ENCODE results near the gene SLC6A20.

The SLC6A20 gene

GRCh38 chr3:45789235-45789812, 7.0 kb downstream of the SLC6A20 start:
- Histone ChIP-seq H3K27ac (ENCODE audit: low read depth, low read length, poor library complexity, severe bottlenecking) (no peak overlapping the region), H4K20me1 (ENCODE audit: insufficient read depth, low read length) (no peaks in the 10 kb centered on the region), H2AFZ (ENCODE audit: low read length) (no peak overlapping the region), H3K4me2 (ENCODE audit: low read length) (no peak overlapping the region), H3K27me3 (ENCODE audit: insufficient read depth, low read length) (no peaks in the 10 kb centered on the region), H3K4me1 (ENCODE audit: insufficient read depth, low read length, severe bottlenecking) (no peaks in the 10 kb centered on the region), H3K9ac (ENCODE audit: low read length) (no peak overlapping the region), H3K36me3 (ENCODE audit: insufficient read depth, low read length) (no peaks in the 10 kb centered on the region; the same call in 1 of the 2 replicates), H3K9me2 (ENCODE audit: low read depth, low read length) (no peaks in the 10 kb centered on the region), H3K9me3 (ENCODE audit: low read length) (no peaks in the 10 kb centered on the region), H3K79me2 (ENCODE audit: insufficient read depth, low read length) (no peaks in the 10 kb centered on the region), H3K4me3 (ENCODE audit: low read depth, low read length, poor library complexity, severe bottlenecking) (no peak overlapping the region), H3F3A (ENCODE audit: insufficient read depth, low read length) (no peaks in the 10 kb centered on the region)
- TF ChIP-seq EZH2 (IDR thresholded peaks at IDR 0.05; ENCODE audit: borderline replicate concordance, low read length) (no peak), CTCF (IDR thresholded peaks at IDR 0.05; ENCODE audit: low read length) (no peak)

GRCh38 chr3:45787551-45787950, 8.8 kb downstream of the SLC6A20 start:
- H3K27me3 ChIP-seq (ENCODE audit: insufficient read depth, low read length): no peaks in the 10 kb centered on the region

GRCh38 chr3:45786801-45787495, 9.4 kb downstream of the SLC6A20 start:
- H3K9me3 ChIP-seq (ENCODE audit: low read length): no peaks in the 10 kb centered on the region
- H3K27me3 ChIP-seq (ENCODE audit: insufficient read depth, low read length): no peaks in the 10 kb centered on the region
- no peaks in the 10 kb centered on the region for H3K9me2 ChIP-seq (ENCODE audit: low read depth, low read length)
- H3F3A ChIP-seq (ENCODE audit: insufficient read depth, low read length): no peaks in the 10 kb centered on the region
- H3K9ac ChIP-seq (ENCODE audit: low read length): no peak overlapping the region
- no peaks in the 10 kb centered on the region for H3K4me1 ChIP-seq (ENCODE audit: insufficient read depth, low read length, severe bottlenecking)
- no peaks in the 10 kb centered on the region for H3K79me2 ChIP-seq (ENCODE audit: insufficient read depth, low read length)
- TF ChIP-seq EZH2 (IDR thresholded peaks at IDR 0.05; ENCODE audit: borderline replicate concordance, low read length) (no peak), CTCF (IDR thresholded peaks at IDR 0.05; ENCODE audit: low read length) (no peak)
- no peak overlapping the region for H3K27ac ChIP-seq (ENCODE audit: low read depth, low read length, poor library complexity, severe bottlenecking)
- H4K20me1 ChIP-seq (ENCODE audit: insufficient read depth, low read length): no peaks in the 10 kb centered on the region
- H3K36me3 ChIP-seq (ENCODE audit: insufficient read depth, low read length): no peaks in the 10 kb centered on the region; the same call in 1 of the 2 replicates
- H2AFZ ChIP-seq (ENCODE audit: low read length): no peak overlapping the region
- H3K4me3 ChIP-seq (ENCODE audit: low read depth, low read length, poor library complexity, severe bottlenecking): no peak overlapping the region
- no peak overlapping the region for H3K4me2 ChIP-seq (ENCODE audit: low read length)

More at GRCh38 chr3:45787551-45787950, 8.8 kb downstream of the SLC6A20 start:
- Histone ChIP-seq H2AFZ (ENCODE audit: low read length) (no peak overlapping the region), H3K9me3 (ENCODE audit: low read length) (no peaks in the 10 kb centered on the region), H3K79me2 (ENCODE audit: insufficient read depth, low read length) (no peaks in the 10 kb centered on the region), H4K20me1 (ENCODE audit: insufficient read depth, low read length) (no peaks in the 10 kb centered on the region), H3K4me1 (ENCODE audit: insufficient read depth, low read length, severe bottlenecking) (no peaks in the 10 kb centered on the region), H3K36me3 (ENCODE audit: insufficient read depth, low read length) (no peaks in the 10 kb centered on the region; the same call in 1 of the 2 replicates), H3K4me2 (ENCODE audit: low read length) (no peak overlapping the region), H3K27ac (ENCODE audit: low read depth, low read length, poor library complexity, severe bottlenecking) (no peak overlapping the region), H3F3A (ENCODE audit: insufficient read depth, low read length) (no peaks in the 10 kb centered on the region), H3K4me3 (ENCODE audit: low read depth, low read length, poor library complexity, severe bottlenecking) (no peak overlapping the region), H3K9ac (ENCODE audit: low read length) (no peak overlapping the region), H3K9me2 (ENCODE audit: low read depth, low read length) (no peaks in the 10 kb centered on the region)
- TF ChIP-seq EZH2 (IDR thresholded peaks at IDR 0.05; ENCODE audit: borderline replicate concordance, low read length) (no peak), CTCF (IDR thresholded peaks at IDR 0.05; ENCODE audit: low read length) (no peak)
